ENCODE measurements around the gene SLC16A3.
A peak's percentile ranks its signal among the peaks of the same experiment; 100 is the strongest.
"Not testable (repeated sequence)": the region's sequence is repeated elsewhere in the genome, so short reads cannot be mapped to it uniquely, and the experiment has no call there.

SLC16A3 gene

GRCh38 chr17:82228842-82229697, at the start of gene SLC16A3:
SLC16A3 (plus strand) TSS chr17:82229042; CDS start chr17:82236009, 6,967 bp downstream.
- no peak for DNase-seq

GRCh38 chr17:82179412-82179811, 49.4 kb upstream of the SLC16A3 start:
- no peak for DNase-seq

- DNase-seq, result no peak
Measured at GRCh38 chr17:82179946-82180475, 48.8 kb upstream of the SLC16A3 start.

- peak in 1 of 2 experiments; percentile 43 for DNase-seq
Measured at GRCh38 chr17:82180776-82181528, 47.9 kb upstream of the SLC16A3 start.

- no peak for DNase-seq
Measured at GRCh38 chr17:82184761-82185160, 44.1 kb upstream of the SLC16A3 start.

- DNase-seq, result no peak
Measured at GRCh38 chr17:82186221-82186620, 42.6 kb upstream of the SLC16A3 start.

- no peak for DNase-seq
Measured at GRCh38 chr17:82187500-82187899, 41.3 kb upstream of the SLC16A3 start.

- no peak for DNase-seq
Measured at GRCh38 chr17:82188001-82188961, 40.6 kb upstream of the SLC16A3 start.

- not testable (repeated sequence) for DNase-seq
Measured at GRCh38 chr17:82193050-82193449, 35.8 kb upstream of the SLC16A3 start.

- DNase-seq, result no peak
Measured at GRCh38 chr17:82193520-82194220, 35.2 kb upstream of the SLC16A3 start.

GRCh38 chr17:82194765-82195164, 34.1 kb upstream of the SLC16A3 start:
- DNase-seq, result no peak

- DNase-seq, result no peak
Measured at GRCh38 chr17:82195675-82196672, 32.9 kb upstream of the SLC16A3 start.

GRCh38 chr17:82198092-82198491, 30.8 kb upstream of the SLC16A3 start:
- DNase-seq, result no peak

GRCh38 chr17:82199496-82199895, 29.3 kb upstream of the SLC16A3 start:
- no peak for DNase-seq

- DNase-seq, result no peak
Measured at GRCh38 chr17:82200135-82200534, 28.7 kb upstream of the SLC16A3 start.

- DNase-seq, result no peak
Measured at GRCh38 chr17:82200743-82201497, 27.9 kb upstream of the SLC16A3 start.

- DNase-seq, result no peak
Measured at GRCh38 chr17:82201498-82201910, 27.3 kb upstream of the SLC16A3 start.

GRCh38 chr17:82202981-82203380, 25.9 kb upstream of the SLC16A3 start:
- DNase-seq, result no peak

GRCh38 chr17:82203920-82204319, 24.9 kb upstream of the SLC16A3 start:
- no peak for DNase-seq

All from NCI-H446 (cell line).